HL-60 (cell line): ENCODE results near the gene POLR3A.

Source experiments
- DNase-seq, 2 experiments: peaks; one replicate each; pipeline ENCODE4 v3.0.0-alpha.2; 2010 to 2020; ENCODE audit warnings: low read depth in 1 of 2, low spot score in 1 of 2
- H3K27ac ChIP-seq: fragments of 250-450 bp; sonication (Bioruptor Pico); replicated peaks from 2 replicates; pipeline ENCODE4 v1.5.1; 2020; ENCODE audit warnings: mild to moderate bottlenecking, moderate library complexity
- H3K27me3 ChIP-seq: fragments of 250-450 bp; sonication (Bioruptor Pico); 2 replicates; pipeline ENCODE4 v1.5.1; 2021; ENCODE audit warnings: mild to moderate bottlenecking, moderate library complexity; ENCODE audit not compliant: insufficient read depth, poor library complexity, severe bottlenecking
- H3K4me3 ChIP-seq: replicated peaks from 2 replicates; pipeline ENCODE4 v1.5.1; 2011; ENCODE audit warnings: mild to moderate bottlenecking, control low read depth, low read length; ENCODE audit not compliant: insufficient read depth
- CTCF ChIP-seq: IDR thresholded peaks from one replicate; pipeline ENCODE4 v1.5.1; 2011; ENCODE audit warnings: low read length, control low read depth, inconsistent platforms; ENCODE audit not compliant: insufficient read depth
- GABPA ChIP-seq: IDR thresholded peaks from 2 replicates; pipeline ENCODE4 v1.6.1; 2012; ENCODE audit warnings: low read depth
- POLR2AphosphoS5 ChIP-seq: IDR thresholded peaks from 2 replicates; pipeline ENCODE4 v1.6.1; 2012; ENCODE audit warnings: low read depth
- REST ChIP-seq: IDR thresholded peaks from 2 replicates; pipeline ENCODE4 v1.6.1; 2012; ENCODE audit warnings: low read depth; ENCODE audit not compliant: insufficient replicate concordance
- SPI1 ChIP-seq: IDR thresholded peaks from 2 replicates; pipeline ENCODE4 v1.6.1; 2012; ENCODE audit warnings: low read depth, mild to moderate bottlenecking, borderline replicate concordance

Gene POLR3A

GRCh38 chr10:78063236-78063635, 33.9 kb upstream of the POLR3A start:
- Histone ChIP-seq H3K27me3 (no peaks in the 10 kb centered on the region), H3K4me3 (no peak overlapping the region), H3K27ac (no peak overlapping the region)
- TF ChIP-seq CTCF (no peak), GABPA (no peak), POLR2AphosphoS5 (no peak), SPI1 (no peak), REST (no peak)
- DNase-seq = no peak

GRCh38 chr10:78062296-78062695, 33.0 kb upstream of the POLR3A start:
- DNase-seq = no peak
- H3K27me3 ChIP-seq = no peaks in the 10 kb centered on the region
- H3K4me3 ChIP-seq = no peak overlapping the region
- TF ChIP-seq REST (no peak), CTCF (no peak), GABPA (no peak), POLR2AphosphoS5 (no peak), SPI1 (no peak)
- H3K27ac ChIP-seq = no peak overlapping the region

GRCh38 chr10:78059906-78060702, 30.8 kb upstream of the POLR3A start:
- no peak for DNase-seq
- Histone ChIP-seq H3K4me3 (no peak overlapping the region), H3K27ac (no peak overlapping the region), H3K27me3 (no peaks in the 10 kb centered on the region)
- no peak for TF ChIP-seq CTCF
- no peak for TF ChIP-seq REST
- TF ChIP-seq GABPA = no peak
- TF ChIP-seq SPI1 = no peak
- no peak for TF ChIP-seq POLR2AphosphoS5
